ENCODE measurements around the gene KRTAP5-2.

The KRTAP5-2 gene

DNA sequence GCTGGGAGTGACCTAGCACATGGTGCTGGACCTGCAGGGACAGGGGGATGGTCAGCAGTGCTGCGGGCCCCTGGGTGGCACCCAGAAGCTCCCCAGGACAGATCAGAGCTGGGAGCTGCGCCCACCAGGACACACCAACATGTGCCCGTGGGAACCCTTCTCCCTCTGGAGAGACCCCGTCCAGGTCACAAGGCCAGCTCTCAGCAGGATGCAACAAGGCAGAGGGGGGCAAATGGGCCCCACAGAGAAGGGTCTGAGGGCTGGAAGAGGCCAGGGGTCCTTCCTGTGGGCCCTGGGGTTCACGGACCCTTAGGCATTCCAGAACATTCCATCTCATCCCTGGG is 32.2 kb downstream of the KRTAP5-2 start:
- no peak for DNase-seq

DNA sequence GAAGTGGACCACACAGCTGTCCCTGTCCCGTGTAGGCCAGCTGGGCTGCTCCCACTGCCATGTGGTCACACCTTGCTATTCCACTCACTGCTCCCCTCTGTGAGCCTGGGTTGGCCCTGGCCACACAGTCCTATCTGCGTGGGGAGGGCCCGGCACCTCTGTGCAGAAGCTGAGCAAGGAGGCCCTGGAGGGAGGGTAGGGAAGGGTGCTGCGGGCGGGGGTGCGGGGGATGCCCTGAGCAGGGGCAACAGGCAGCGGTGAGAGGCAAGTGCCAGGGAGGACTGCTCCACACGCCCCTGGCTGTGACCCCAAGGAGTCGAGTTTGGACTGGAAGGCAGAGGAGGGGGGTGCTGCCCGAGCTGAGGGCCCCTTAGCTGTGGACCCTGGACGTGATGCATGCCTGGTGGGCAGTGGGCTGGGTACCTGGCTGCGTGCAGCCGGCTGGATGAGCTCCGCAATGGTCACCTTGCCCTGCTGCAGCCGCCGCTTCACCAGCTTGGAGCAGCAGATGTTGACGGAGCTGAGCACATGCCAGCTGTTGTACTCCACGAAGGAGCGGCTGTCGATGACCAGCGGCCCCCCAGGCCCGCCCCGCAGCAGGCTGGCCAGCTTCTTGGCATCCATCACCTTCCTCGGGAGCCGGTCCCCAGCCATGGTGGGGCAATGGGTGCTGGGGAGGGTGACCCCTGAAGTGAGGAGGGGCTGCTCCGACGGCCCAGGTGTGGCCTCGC is 32.8 kb downstream of the KRTAP5-2 start:
- peak; percentile 64 for DNase-seq

DNA sequence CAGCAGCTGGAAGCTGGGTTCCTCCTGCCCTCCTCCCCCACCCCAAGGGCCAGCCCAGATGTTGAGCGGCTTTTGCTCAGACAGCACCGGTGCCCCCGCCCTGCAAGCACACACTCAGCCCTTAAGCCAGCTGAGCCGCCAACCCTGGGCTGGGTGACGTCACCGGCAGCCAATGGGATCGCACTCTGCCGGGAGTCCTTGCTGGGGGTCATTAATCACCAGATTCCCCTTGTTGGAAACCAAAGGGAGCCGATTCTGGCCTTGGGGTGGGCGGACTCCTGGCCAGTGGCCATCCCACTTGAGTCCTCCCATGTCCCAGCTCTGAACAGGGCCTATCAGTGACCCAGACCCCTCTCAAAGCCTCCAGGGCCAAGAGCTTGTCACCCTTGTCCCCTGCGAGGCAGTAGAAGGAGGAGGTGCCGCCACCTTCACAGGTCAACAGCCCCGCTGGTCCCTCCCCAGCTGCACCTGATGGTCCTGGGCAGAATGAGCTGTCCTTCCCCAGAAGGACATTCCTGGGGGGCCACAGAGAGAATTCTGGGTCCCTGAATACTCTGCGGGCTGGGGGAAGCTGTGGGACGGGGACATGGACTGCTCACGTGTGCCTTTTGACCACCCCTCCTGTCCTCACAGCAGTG is 33.4 kb downstream of the KRTAP5-2 start:
- DNase-seq: peak; percentile 66

DNA sequence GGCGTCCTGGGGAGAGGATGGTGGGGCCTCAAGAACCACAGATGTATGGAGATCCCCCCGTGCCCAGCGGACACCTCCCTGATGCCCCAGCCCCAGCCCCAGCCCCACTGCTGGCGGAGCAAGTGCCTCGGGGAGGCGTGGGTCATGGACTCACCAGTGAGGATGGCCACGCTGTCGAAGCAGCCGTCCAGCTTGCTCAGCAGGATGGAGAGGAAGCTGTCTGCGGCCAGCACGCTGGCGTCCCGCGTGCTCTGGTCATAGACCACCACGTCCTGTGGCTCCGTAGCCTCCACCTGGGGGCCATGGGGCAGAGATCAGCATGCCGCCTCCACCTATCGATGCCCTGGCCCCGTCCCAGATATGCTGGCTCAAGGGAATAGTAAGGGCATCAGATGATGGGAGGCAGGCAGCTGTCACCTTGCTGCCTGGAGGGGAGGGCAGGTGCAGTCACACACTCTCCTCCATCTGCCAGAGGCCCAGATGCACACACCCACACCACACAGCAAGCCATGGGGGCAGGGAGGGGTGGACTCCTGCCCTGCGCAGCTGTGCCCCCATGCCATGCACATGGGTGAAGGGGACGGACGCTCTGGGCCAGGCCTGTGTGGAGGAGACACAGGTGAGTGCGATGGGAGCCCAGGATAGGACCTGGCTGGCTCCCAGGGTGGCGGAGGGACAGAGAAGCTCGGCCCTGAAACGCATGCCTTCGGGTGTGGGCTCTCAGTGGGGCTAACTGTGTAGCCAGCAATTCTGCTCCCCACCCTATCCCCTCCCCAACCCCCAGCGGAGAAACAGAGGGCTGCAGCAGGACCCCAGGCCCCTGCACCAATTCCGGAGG is 34.2 kb downstream of the KRTAP5-2 start:
- DNase-seq: no peak

DNA sequence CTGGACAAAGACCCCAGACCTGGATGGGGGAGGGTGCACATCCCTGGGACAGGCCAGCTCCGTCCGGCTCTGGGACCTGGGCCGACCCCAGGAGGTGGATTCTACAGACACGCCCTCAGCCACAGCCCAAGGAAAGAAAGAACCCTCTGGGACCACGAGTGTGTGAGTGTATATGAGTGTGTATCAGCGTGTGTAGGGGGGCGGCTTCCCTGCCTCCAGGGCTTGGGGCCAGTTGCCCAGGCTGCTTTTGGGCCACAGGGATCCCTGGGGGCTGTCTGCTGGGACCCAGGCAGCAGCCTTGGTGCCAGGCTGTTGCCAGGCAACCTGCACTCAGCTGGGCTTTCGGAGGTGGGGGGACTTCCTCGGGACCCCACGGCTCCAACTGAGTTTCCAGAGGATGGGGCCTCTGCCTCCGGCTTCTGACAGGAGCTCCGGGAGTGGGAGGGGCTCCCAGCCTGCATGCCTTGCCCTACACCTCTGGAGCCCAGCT is 34.9 kb downstream of the KRTAP5-2 start:
- no peak for DNase-seq

DNA sequence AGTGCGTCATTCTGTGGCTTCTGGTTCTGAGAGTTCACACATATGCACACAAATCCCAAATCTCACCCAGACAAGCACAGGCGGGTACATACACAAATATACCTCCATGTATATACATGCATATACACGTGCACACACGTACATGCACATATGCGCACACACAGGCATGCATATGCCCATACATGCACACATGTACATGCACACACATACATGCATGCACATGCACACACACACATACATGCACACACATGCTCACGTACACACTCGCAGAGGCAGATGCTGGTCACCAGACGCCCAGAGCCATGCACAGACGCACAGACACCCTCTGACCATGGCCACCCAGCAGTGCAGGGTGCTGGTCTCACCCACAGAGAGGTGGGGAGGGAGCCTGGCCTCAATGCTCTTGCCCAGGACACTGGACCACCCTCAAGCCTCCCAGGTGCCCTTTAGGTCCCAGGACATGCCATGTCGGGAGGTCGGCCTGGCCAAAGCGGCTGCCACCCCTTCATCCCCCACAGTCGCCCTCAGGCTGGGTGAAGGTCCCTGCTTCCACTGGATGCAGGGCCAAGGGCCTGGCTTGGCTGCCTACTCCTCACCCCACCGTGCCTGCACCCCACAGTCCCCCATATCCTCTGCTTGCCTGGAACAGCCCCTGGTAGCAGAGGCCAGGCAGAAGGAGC is 35.5 kb downstream of the KRTAP5-2 start:
- DNase-seq: no peak

DNA sequence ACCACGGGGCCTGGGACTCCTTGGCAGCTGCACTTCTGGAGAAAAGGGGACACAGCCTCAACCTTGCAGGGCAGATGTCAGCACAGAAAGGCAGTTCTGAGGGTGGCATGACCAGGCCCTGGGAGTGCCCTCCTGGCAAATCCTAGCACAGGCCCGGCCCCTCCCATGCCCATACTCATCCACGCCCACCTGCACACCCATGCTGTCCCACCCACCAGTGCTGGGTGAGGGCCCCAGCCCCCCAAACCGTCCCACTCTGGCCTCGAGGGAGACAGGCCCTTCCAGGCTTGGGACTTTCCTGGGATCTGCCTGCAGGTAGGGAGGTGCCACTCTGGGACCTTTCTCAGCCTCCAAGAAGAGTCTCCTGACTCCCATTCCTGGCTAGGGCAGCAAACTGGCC is 36.1 kb downstream of the KRTAP5-2 start:
- DNase-seq: no peak

DNA sequence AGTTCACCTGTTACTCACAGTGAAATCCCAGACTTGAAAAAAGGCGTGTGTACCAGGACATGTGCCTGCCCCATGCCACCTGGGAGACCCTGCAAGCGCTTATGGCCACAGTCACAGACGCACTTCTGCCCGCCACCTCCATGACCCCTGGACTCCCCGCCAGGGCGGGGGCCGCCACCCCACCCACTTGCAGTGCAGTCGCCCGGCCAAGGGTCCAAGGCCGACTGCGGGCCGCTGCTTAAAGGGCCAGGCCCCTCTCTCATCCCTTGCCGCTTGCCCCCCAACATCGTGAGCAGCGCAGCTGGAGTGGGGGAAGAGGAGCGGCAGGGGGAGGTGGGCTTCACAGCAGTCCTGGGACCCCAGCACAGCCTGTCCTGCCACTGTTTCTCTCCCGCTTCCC is 36.8 kb downstream of the KRTAP5-2 start:
- DNase-seq: no peak

DNA sequence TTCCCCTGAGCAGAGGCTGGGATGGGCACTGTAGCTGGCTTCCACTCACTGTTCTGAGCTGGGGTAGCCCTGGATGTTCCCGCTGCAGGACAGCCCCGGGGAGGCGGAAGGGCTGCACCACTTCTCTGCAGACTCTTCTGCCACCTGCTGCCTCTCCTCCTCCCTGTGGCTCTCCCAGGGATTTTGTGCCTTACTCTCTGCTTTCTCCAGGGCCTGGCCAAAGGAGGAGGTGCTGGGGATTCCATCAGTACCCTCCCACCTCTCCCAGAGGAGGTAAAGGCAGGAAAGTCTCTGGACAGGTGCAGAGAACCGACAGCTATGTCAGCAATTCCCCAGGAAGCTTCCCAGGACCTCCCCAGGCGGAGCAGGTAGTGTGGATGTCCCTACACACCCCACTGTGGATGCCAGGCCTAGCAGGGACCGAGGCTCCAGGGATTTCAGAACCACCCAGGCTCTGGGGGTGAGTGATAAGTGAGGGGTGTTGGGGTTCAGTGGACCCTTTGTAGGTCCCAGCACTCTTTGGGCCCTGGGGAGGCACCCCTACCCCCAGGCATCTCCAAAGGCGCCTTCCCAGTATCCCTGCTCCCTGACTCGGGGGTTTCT is 37.3 kb downstream of the KRTAP5-2 start:
- DNase-seq: no peak

DNA sequence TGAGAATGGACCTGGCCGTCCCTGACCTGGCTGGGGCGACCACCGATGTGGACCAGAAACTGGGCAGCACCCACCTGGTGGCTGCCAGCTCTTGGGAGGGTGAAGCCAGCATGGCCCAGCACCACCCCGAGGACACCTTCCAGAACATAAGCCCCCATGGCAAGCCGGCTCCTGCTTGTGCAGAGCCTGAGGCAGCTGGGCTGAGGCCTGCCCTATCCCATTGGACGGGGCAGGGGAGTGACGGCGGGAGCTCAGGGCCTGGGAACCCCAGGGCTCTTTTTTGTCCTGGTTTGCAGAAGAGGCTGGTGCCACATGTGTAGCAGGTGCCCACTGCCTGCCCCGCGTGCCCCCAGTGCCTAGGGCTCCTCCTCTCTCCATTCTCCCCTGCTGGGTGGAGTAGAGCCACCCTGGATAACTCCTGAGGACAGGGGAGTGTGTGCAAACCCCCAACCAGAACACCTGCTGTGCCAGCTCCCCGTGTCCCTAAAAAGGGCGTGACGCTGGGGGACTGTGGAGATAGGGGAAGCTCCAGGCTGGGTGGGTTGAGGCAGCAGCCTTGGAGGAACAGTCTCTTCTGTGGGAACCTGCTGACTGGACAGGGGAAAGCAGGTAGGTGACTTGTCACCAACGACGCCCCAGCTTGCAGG is 38.0 kb downstream of the KRTAP5-2 start:
- no peak for DNase-seq

DNA sequence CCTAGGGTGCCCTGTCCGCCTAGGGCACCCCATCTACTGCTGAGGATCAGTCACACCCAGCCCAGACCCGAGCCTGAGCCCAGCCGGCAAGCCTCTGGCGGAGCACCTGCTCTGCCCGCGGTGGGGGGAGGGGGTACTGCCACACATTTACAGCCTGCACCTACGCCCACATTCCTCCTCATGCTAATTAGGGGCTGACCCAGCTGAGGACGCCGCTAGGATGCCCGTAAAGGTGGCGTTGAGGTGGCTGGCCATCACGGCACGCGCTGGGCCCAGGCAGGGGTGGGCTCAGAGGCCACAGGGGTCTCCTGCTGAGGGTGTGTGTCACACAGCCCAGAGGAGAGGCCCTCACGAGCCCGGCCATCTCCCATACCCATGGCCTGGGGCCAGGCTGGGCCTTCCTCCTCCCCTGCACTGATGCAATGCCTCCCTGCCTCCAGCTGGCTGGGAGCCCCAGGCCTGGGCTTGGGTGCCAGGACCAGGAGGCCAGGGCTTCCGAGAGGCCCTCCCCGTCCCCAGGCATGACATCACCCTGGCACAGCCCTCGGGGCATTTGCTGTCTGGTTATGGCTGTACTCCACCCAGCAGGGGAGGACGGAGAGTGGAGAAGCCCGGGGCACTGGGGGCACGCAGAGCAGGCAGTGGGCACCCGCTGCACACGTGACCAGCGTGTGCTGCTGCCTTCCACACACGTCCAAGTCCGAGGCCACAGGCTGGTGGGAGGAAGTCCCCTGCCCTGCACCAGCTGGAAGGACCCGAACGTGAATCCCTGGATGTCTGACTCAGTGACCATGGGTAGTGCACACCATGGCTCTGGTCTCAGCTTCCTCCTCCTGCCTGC is 38.8 kb downstream of the KRTAP5-2 start:
- DNase-seq: no peak

DNA sequence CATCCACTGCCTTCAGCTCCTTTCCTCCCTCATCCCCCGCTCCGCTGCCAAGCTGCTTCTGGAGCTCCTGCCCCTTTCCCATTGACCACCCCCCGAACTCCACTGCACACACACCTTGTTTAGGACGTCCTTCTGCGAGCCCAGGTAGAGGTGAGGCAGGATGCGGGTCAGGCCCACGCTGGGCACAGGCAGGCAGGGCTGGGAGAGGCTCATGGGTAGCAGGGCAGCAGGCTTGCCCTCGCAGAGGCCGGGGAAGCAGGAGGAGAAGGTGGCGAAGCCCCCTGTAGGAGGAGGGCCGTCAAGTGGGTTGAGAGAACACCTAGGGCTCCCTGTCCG is 39.4 kb downstream of the KRTAP5-2 start:
- DNase-seq: no peak

DNA sequence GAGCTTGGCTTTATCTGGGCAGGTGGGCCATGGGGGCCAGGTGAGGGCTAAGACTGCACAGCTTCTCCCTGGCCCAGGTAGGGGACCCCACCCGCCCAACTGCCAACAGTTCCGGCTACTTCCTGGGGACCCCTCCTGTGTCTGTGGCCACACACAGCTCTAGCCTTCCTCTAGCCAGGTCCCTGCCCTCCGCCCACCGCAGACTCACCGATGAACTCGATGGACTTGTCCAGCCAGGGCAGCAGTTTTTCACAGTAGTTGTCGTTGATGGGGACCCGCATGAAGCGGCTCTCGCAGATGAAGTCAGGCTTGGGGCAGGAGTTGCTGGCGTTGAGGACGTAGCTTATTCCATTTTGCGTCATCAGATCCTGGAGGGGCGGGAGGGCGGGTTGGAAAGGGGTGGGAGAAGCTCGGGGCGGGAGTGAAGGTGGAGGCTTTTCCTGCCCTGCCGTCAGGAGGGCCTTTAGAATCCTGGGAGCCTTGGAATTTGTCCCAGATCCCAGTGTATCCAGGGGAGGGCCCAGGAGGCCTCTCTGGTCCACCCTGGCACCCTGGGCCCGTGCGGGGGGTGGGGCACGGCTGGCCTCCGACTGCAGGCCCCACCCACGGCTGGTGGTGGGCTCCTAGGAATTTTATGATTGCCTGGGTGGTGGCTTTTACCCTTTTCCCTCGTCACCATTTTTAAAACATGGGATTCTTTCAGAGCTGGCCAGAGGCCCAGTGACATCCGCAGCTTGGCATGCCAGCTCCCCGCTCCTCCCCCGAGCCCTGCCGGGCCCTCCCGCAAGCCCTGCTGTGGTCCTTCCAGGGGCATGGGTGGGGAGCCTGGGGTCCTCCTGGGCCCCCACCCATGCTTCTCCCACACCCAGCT is 40.0 kb downstream of the KRTAP5-2 start:
- no peak for DNase-seq

DNA sequence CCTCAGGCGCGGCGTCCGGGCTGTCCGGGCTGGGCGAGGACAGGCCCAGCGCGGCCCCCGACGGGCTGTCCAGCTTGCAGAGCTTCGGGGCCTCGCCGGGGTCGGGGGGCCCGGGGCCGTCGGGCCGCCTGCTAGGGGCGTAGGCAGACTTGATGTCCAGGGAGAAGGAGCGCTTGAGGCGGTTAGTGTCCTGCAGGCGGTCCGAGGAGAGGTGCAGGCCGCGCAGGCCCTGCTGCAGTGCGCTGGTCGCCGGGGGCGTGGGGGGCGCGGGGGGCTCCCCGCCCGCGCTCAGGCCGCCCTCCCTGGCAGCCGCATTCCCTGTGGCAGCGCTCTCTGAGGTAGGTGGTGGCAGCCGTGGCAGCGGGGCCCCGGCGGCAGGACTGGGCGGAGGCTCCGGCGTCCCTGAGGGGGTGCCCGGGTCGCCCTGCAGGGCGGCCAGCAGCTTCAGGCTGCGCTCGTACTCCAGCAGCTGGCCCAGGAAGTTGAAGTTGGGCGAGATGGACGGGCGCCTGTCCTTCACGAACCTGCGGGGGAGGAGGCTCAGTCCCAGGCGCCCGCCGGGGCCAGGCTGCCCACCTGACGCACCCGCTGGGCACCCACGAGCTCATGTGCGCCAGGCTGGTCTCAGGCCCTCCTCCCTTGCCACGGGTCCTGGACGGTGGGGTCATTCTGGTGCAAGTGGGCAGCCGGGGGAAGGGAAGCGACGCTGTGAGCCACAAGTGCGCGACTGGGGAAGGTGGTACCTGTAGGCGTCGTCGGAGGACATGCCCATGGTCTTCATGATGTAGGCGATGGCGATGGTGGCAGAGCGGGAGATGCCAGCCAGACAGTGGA is 40.8 kb downstream of the KRTAP5-2 start:
- no peak for DNase-seq

DNA sequence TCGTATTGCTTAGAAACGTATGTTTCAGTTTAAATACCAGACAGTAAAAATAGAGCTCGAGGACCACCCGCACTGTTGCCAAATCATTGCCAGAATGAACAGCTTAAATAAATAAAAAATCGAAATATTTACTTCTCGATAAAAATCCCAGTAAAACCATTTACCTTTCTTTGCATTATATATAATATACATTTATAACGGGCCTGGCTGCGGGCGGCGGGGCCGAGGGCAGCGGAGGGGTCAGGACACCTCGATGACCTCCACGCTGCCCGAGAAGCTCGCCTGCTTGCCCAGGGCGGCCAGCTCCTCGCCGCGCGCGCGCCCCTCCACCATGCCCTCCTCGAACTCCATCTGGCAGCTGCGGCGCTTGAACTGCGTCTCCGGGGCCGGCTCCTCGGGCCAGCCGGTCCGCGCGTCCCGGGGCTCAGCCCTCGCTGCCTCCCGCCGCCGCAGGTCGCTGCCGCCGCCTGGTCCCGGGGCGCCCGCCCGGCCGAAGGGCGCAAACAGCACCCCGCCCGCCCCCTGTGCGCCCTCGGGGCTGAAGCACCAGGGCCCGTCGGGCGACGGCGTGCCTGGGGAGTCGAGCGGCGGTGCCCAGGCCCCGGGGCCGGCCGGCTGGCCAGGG is 41.7 kb downstream of the KRTAP5-2 start:
- no peak for DNase-seq

DNA sequence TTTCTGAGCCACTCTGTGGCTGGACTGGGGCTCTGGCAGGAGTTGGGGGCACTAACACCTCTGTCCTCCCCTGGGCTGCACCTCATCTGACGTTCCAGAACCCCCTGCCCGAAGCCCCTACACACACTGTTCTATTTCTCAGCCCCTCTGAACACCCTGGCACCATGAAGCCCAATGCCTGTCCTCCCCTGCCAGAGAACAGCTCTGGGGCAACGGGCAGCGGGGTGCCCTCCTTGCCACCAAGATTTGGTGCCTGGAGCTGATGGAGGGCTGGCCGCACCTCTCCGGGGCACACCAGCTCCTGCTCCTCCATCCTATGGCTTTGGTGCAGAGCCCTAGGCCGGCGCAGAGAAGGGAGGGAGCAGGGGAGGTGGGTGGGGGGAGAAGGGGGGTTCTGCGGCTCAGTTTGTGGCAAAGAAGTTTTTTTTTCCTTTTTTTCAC is 42.4 kb downstream of the KRTAP5-2 start:
- no peak for DNase-seq

DNA sequence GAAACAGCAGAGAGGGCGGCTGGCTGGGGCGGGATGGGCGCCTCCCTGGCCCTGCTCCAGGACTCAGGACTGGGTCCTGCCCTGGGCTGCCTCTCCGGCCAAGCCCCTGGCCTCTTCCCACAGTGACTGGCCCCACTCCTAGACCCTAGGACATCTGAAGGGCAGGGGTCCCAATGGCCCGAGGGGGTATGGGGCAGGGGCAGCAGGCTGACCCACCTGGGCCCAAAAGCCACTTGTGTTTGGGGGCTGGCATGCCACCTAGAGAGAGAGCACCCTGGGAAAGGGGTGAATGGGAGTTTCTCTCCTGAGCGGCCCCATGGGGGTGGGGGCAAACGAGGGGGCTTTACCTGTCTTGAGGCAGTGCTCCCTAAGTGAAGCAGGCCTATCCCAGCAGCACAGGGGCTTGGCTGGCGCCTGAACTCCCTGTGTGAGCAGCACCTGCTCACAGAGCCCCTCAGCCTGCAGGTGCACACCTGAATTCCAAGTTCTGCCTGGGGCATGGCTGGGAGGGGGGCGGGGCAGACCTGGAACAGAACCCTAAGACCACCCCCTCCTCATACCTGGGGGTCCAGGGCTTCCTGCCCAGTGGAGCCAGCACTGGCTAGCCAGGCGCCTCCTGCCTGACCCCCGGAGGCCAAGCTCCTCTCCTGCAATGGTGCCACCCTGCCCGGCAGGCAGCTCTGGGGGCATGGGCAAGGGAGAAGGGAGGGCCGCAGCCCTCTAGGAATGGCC is 42.9 kb downstream of the KRTAP5-2 start:
- peak; percentile 62 for DNase-seq

Measured in activated effector memory CD4-positive, alpha-beta T cell treated with anti-CD3 and anti-CD28 coated beads, Interleukin-2, amount 50 U/mL, for 16 hours (primary cell).